ENCODE data around the gene FHIT.

GRCh38 chr3:61031503-61031902, 219.7 kb downstream of the FHIT start:
- TF ChIP-seq YY1 (IDR thresholded peaks at IDR 0.05) (no peak), CTCF (IDR thresholded peaks at IDR 0.05; ENCODE audit: low read depth, low read length, missing input control) (no peak)

Measured in liver (tissue), 2 donors.